ENCODE results near the gene MARCHF3. TPM values are rescaled to one million over a fixed set of nuclear protein-coding genes. Genes with fewer than 3 reads are reported as not detected.

Gene MARCHF3
- total RNA-seq, 1 donor from 2014 or later, result 5.7 TPM

- peaks cover 1% of the 10 kb centered on the region for H3K9me3 Mint-ChIP-seq (ENCODE audit: unreplicated experiment)
- no peak for TF ChIP-seq CTCF (IDR thresholded peaks at IDR 0.05; ENCODE audit: partially characterized antibody, unreplicated experiment)
- H3K27me3 Mint-ChIP-seq (ENCODE audit: unreplicated experiment), result no peaks in the 10 kb centered on the region
- no peak overlapping the region for H3K4me3 Mint-ChIP-seq (ENCODE audit: unreplicated experiment)
- DNase-seq, result no peak
- peaks cover 22% of the 10 kb centered on the region for H3K4me1 Mint-ChIP-seq (ENCODE audit: low read depth, unreplicated experiment)
- H3K27ac Mint-ChIP-seq (ENCODE audit: unreplicated experiment), result no peak overlapping the region
- H3K36me3 Mint-ChIP-seq (ENCODE audit: unreplicated experiment), result no peaks in the 10 kb centered on the region
Observed at GRCh38 chr5:126998201-126998631, 32.1 kb downstream of the MARCHF3 start.

GRCh38 chr5:126995689-126996088, 34.7 kb downstream of the MARCHF3 start:
- DNase-seq, result no peak
- Mint-ChIP-seq H3K27me3 (ENCODE audit: unreplicated experiment) (no peaks in the 10 kb centered on the region), H3K27ac (ENCODE audit: unreplicated experiment) (no peak overlapping the region), H3K36me3 (ENCODE audit: unreplicated experiment) (peaks cover 5% of the 10 kb centered on the region), H3K9me3 (ENCODE audit: unreplicated experiment) (peaks cover 1% of the 10 kb centered on the region), H3K4me1 (ENCODE audit: low read depth, unreplicated experiment) (peaks cover 18% of the 10 kb centered on the region), H3K4me3 (ENCODE audit: unreplicated experiment) (no peak overlapping the region)
- TF ChIP-seq CTCF (IDR thresholded peaks at IDR 0.05; ENCODE audit: partially characterized antibody, unreplicated experiment), result no peak

- H3K4me3 Mint-ChIP-seq (ENCODE audit: unreplicated experiment), result no peak overlapping the region
- no peak overlapping the region for H3K27ac Mint-ChIP-seq (ENCODE audit: unreplicated experiment)
- TF ChIP-seq CTCF (IDR thresholded peaks at IDR 0.05; ENCODE audit: partially characterized antibody, unreplicated experiment), result no peak
- no peak for DNase-seq
- H3K36me3 Mint-ChIP-seq (ENCODE audit: unreplicated experiment), result peaks cover 5% of the 10 kb centered on the region
- H3K4me1 Mint-ChIP-seq (ENCODE audit: low read depth, unreplicated experiment), result peaks cover 16% of the 10 kb centered on the region
- no peaks in the 10 kb centered on the region for H3K9me3 Mint-ChIP-seq (ENCODE audit: unreplicated experiment)
- H3K27me3 Mint-ChIP-seq (ENCODE audit: unreplicated experiment), result no peaks in the 10 kb centered on the region
Observed at GRCh38 chr5:126995039-126995438, 35.3 kb downstream of the MARCHF3 start.

- Mint-ChIP-seq H3K36me3 (ENCODE audit: unreplicated experiment) (peaks cover 5% of the 10 kb centered on the region), H3K9me3 (ENCODE audit: unreplicated experiment) (no peaks in the 10 kb centered on the region), H3K27ac (ENCODE audit: unreplicated experiment) (no peak overlapping the region), H3K4me3 (ENCODE audit: unreplicated experiment) (no peak overlapping the region), H3K4me1 (ENCODE audit: low read depth, unreplicated experiment) (peaks cover 14% of the 10 kb centered on the region), H3K27me3 (ENCODE audit: unreplicated experiment) (no peaks in the 10 kb centered on the region)
- DNase-seq, result no peak
- TF ChIP-seq CTCF (IDR thresholded peaks at IDR 0.05; ENCODE audit: partially characterized antibody, unreplicated experiment), result no peak
Observed at GRCh38 chr5:126994485-126994884, 35.9 kb downstream of the MARCHF3 start.

- no peak overlapping the region for H3K27ac Mint-ChIP-seq (ENCODE audit: unreplicated experiment)
- no peak for TF ChIP-seq CTCF (IDR thresholded peaks at IDR 0.05; ENCODE audit: partially characterized antibody, unreplicated experiment)
- peaks cover 2% of the 10 kb centered on the region for H3K27me3 Mint-ChIP-seq (ENCODE audit: unreplicated experiment)
- H3K4me3 Mint-ChIP-seq (ENCODE audit: unreplicated experiment), result no peak overlapping the region
- H3K36me3 Mint-ChIP-seq (ENCODE audit: unreplicated experiment), result peaks cover 5% of the 10 kb centered on the region
- DNase-seq, result no peak
- peaks cover 10% of the 10 kb centered on the region for H3K4me1 Mint-ChIP-seq (ENCODE audit: low read depth, unreplicated experiment)
- H3K9me3 Mint-ChIP-seq (ENCODE audit: unreplicated experiment), result peaks cover 5% of the 10 kb centered on the region
Observed at GRCh38 chr5:126988021-126988569, 42.3 kb downstream of the MARCHF3 start.

Measured in glutamatergic neuron (in vitro differentiated cells).